Upper lobe of left lung (tissue), 6 donors: Measurements from ENCODE around the gene EDEM3. TPM values are rescaled to one million over a fixed set of nuclear protein-coding genes. Genes with fewer than 3 reads are reported as not detected.
A peak's percentile ranks its signal among the peaks of the same experiment; 100 is the strongest.

Experiments
- ATAC-seq, 2 donors: fragments of 200-7000 bp; cut with Tn5 transposase; one replicate each; pipeline ENCODE4 v1.9.1; 2022; ENCODE audit warnings: mild to moderate bottlenecking in 2 of 2, moderate library complexity in 2 of 2; ENCODE audit not compliant: low FRiP score in 2 of 2
- DNase-seq, 2 donors: peaks; one replicate each; pipeline ENCODE4 v3.0.0-alpha.2; 2019 to 2020
- H3K27ac ChIP-seq, 4 donors: fragments of 200-600 bp; sonication (generic); one replicate each; pipeline ENCODE4 v1.5.1; 2016 to 2019
- H3K27me3 ChIP-seq, 4 donors: fragments of 200-600 bp; sonication (generic); one replicate each; pipeline ENCODE4 v1.5.1; 2017 to 2019
- H3K36me3 ChIP-seq, 4 donors: fragments of 200-600 bp; sonication (generic); one replicate each; pipeline ENCODE4 v1.5.1; 2016 to 2019
- H3K4me1 ChIP-seq, 4 donors: fragments of 200-600 bp; sonication (generic); one replicate each; pipeline ENCODE4 v1.5.1; 2018 to 2019
- H3K4me3 ChIP-seq, 4 donors: fragments of 200-600 bp; sonication (generic); one replicate each; pipeline ENCODE4 v1.5.1; 2017 to 2019; ENCODE audit warnings: mild to moderate bottlenecking in 2 of 4, moderate library complexity in 1 of 4
- H3K9me3 ChIP-seq, 4 donors: fragments of 200-600 bp; sonication (generic); one replicate each; pipeline ENCODE4 v1.5.1; 2018 to 2019
- CTCF ChIP-seq, 6 experiments: fragments of 450-650 bp in 4 of 6; fragments of 200-600 bp in 2 of 6; sonication (generic) in 2 of 6; IDR thresholded peaks; one replicate each; pipeline ENCODE4 v1.5.1; 2016 to 2019; ENCODE audit warnings: antibody characterized with exemption in 6 of 6
- EP300 ChIP-seq, 4 donors: sonication (generic); formaldehyde crosslinking; IDR thresholded peaks; one replicate each; pipeline ENCODE4 v1.5.1; 2017; ENCODE audit warnings: antibody characterized with exemption in 4 of 4, control low read depth in 2 of 4
- POLR2A ChIP-seq, 4 donors: fragments of 450-650 bp; IDR thresholded peaks; one replicate each; pipeline ENCODE4 v1.5.1; 2016 to 2017; ENCODE audit warnings: antibody characterized with exemption in 4 of 4, mild to moderate bottlenecking in 2 of 4
- POLR2AphosphoS5 ChIP-seq, 2 donors: sonication (generic); formaldehyde crosslinking; IDR thresholded peaks; one replicate each; pipeline ENCODE4 v1.5.1; 2017; ENCODE audit warnings: antibody characterized with exemption in 2 of 2
- WGBS, 2 donors: methylation state at CpG; one replicate each; pipeline ENCODE4 v1.1.5; 2017 to 2018; 5-methylcytosine and 5-hydroxymethylcytosine counted together
- total RNA-seq, 6 donors: library from RNA; depleted of rRNA in 4 of 6; stranded (reverse); fragments of >200 nt in 4 of 6; gene quantifications; one replicate each; pipeline versions ENCODE4 v1.1.0 to v1.2.1, GENCODE V29; 2016 to 2021
- donor health status: DM: no; HTN: no; CAD: no; lungs with moderate emphysema.
- donor health status: DM: no; HTN: yes; CAD: no; lungs with severe emphysema.

The EDEM3 gene
- total RNA-seq, 6 donors from 2014 or later: 23.9 to 56.2 (median 29.4) TPM

- 28 to 36% methylated on average over 4 of the region's 4 CpGs for WGBS, 2 donors
- Histone ChIP-seq H3K4me1 (no peaks in the 10 kb centered on the region), H3K9me3 (no peaks in the 10 kb centered on the region), H3K4me3 (no peak overlapping the region), H3K27ac (no peak overlapping the region), H3K27me3 (no peaks in the 10 kb centered on the region), H3K36me3 (peaks cover 0 to 45% (median 15%) of the 10 kb centered on the region in 4 donors)
- DNase-seq (no peak), ATAC-seq (no peak)
- TF ChIP-seq POLR2AphosphoS5 (IDR thresholded peaks at IDR 0.05) (no peak), CTCF (IDR thresholded peaks at IDR 0.05) (peak in 5 of 6 experiments; percentile 47 to 59 (median 55)), EP300 (IDR thresholded peaks at IDR 0.05) (no peak)
These were observed 62.8 kb downstream of the EDEM3 start for GRCh38 chr1:184691719-184692324.

- ATAC-seq (no peak), DNase-seq (no peak)
- H3K4me1 ChIP-seq: no peaks in the 10 kb centered on the region
- WGBS, 2 donors: 61 to 62% methylated on average over 3 of the region's 3 CpGs
- no peak for TF ChIP-seq POLR2A (IDR thresholded peaks at IDR 0.05)
- no peak for TF ChIP-seq CTCF (IDR thresholded peaks at IDR 0.05)
- no peak for TF ChIP-seq POLR2AphosphoS5 (IDR thresholded peaks at IDR 0.05)
- TF ChIP-seq EP300 (IDR thresholded peaks at IDR 0.05): no peak
- no peaks in the 10 kb centered on the region for H3K36me3 ChIP-seq
- H3K4me3 ChIP-seq: no peak overlapping the region
- peaks cover 0 to 1% (median 0%) of the 10 kb centered on the region in 4 donors for H3K9me3 ChIP-seq
- H3K27me3 ChIP-seq: no peaks in the 10 kb centered on the region
- H3K27ac ChIP-seq: no peak overlapping the region
These were observed 68.1 kb downstream of the EDEM3 start for GRCh38 chr1:184686540-184686939.

- no peak for TF ChIP-seq EP300 (IDR thresholded peaks at IDR 0.05)
- no peak for TF ChIP-seq CTCF (IDR thresholded peaks at IDR 0.05)
- TF ChIP-seq POLR2A (IDR thresholded peaks at IDR 0.05): no peak
- TF ChIP-seq POLR2AphosphoS5 (IDR thresholded peaks at IDR 0.05): no peak
- WGBS, 2 donors: 77 to 79% methylated on average over 7 of the region's 7 CpGs
- Histone ChIP-seq H3K27me3 (no peaks in the 10 kb centered on the region), H3K4me3 (no peak overlapping the region), H3K27ac (no peak overlapping the region), H3K36me3 (no peaks in the 10 kb centered on the region), H3K9me3 (peaks cover 0 to 9% (median 4%) of the 10 kb centered on the region in 4 donors), H3K4me1 (no peaks in the 10 kb centered on the region)
- ATAC-seq (no peak), DNase-seq (no peak)
These were observed 69.5 kb downstream of the EDEM3 start for GRCh38 chr1:184685116-184685515.

GRCh38 chr1:184684285-184685074 is 70.2 kb downstream of the EDEM3 start:
- Histone ChIP-seq H3K27ac (no peak overlapping the region), H3K9me3 (peaks cover 0 to 9% (median 4%) of the 10 kb centered on the region in 4 donors), H3K4me1 (no peaks in the 10 kb centered on the region), H3K36me3 (no peaks in the 10 kb centered on the region), H3K27me3 (no peaks in the 10 kb centered on the region), H3K4me3 (no peak overlapping the region)
- 58 to 60% methylated on average over 11 of the region's 11 CpGs for WGBS, 2 donors
- ATAC-seq: peak in 1 of 2 donors; percentile 32
- peak in 1 of 2 donors; percentile 64 for DNase-seq
- no peak for TF ChIP-seq CTCF (IDR thresholded peaks at IDR 0.05)
- TF ChIP-seq POLR2AphosphoS5 (IDR thresholded peaks at IDR 0.05): no peak
- no peak for TF ChIP-seq POLR2A (IDR thresholded peaks at IDR 0.05)
- no peak for TF ChIP-seq EP300 (IDR thresholded peaks at IDR 0.05)
